SK-N-SH (cell line): ENCODE data around the gene NFIA. TPM values are rescaled to one million over a fixed set of nuclear protein-coding genes. Genes with fewer than 3 reads are reported as not detected.

Experiments used
- CTCF ChIA-PET: fragments of 300-600, 350-600 bp; formaldehyde crosslinking; extraction: SDS; loops from one replicate; lab custom pipeline; 2021; lab: Yijun Ruan, JAX
- POLR2A ChIA-PET: fragments of 350-600 bp; sonication (Branson Sonifier 250); formaldehyde crosslinking; extraction: SDS; loops from one replicate; lab custom pipeline; 2020; ENCODE audit warnings: antibody characterized with exemption, inconsistent platforms; lab: Yijun Ruan, JAX
- DNase-seq: peaks from one replicate; pipeline ENCODE4 v3.0.0; 2012
- H2AFZ ChIP-seq: fragments of 200-600 bp; sonication (generic); 2 replicates; pipeline ENCODE4 v1.8.1; 2016; ENCODE audit warnings: antibody characterized with exemption, mild to moderate bottlenecking, low read depth
- H3F3A ChIP-seq: fragments of 200-600 bp; sonication (generic); replicated peaks from 2 replicates; pipeline ENCODE3; 2016; ENCODE audit warnings: antibody characterized with exemption, mild to moderate bottlenecking; ENCODE audit not compliant: insufficient read depth
- H3K27ac ChIP-seq, 2 experiments: fragments of 200-500 bp in 1 of 2; fragments of 200-600 bp in 1 of 2; sonication (Bioruptor generic) in 1 of 2; sonication (generic), shearing (Covaris generic) in 1 of 2; 2 replicates each; pipeline versions ENCODE4 v1.5.1 to v1.6.1; 2014 to 2016; ENCODE audit warnings: low read depth in 2 of 2, inconsistent platforms in 1 of 2, low read length in 1 of 2, mild to moderate bottlenecking in 1 of 2, mixed read lengths in 1 of 2
- H3K27me3 ChIP-seq: fragments of 200-600 bp; sonication (generic), shearing (Covaris generic); 2 replicates; pipeline ENCODE4 v1.6.1; 2016; ENCODE audit warnings: mixed run types; ENCODE audit not compliant: insufficient read depth
- H3K36me3 ChIP-seq, 2 experiments: fragments of 200-500 bp in 1 of 2; fragments of 200-600 bp in 1 of 2; sonication (Bioruptor generic) in 1 of 2; sonication (generic) in 1 of 2; replicated peaks in 1 of 2; 2 replicates each; pipeline versions ENCODE3 to v1.5.1; 2014 to 2016; ENCODE audit warnings: low read length in 1 of 2, mild to moderate bottlenecking in 1 of 2; ENCODE audit not compliant: insufficient read depth in 2 of 2, control insufficient read depth in 1 of 2
- H3K4me1 ChIP-seq, 2 experiments: fragments of 200-500 bp in 1 of 2; fragments of 200-600 bp in 1 of 2; sonication (Bioruptor generic) in 1 of 2; sonication (generic), shearing (Covaris generic) in 1 of 2; 2 replicates each; pipeline versions ENCODE4 v1.5.1 to v1.6.1; 2014 to 2016; ENCODE audit warnings: low read depth in 1 of 2, low read length in 1 of 2, mixed run types in 1 of 2; ENCODE audit not compliant: insufficient read depth in 2 of 2, control insufficient read depth in 1 of 2
- H3K4me2 ChIP-seq: fragments of 200-600 bp; sonication (generic), shearing (Covaris generic); 2 replicates; pipeline ENCODE4 v1.6.1; 2017; ENCODE audit warnings: mixed run types
- H3K4me3 ChIP-seq, 2 experiments: fragments of 200-500 bp in 1 of 2; fragments of 200-600 bp in 1 of 2; sonication (Bioruptor generic) in 1 of 2; sonication (generic), shearing (Covaris generic) in 1 of 2; 2 replicates each; pipeline versions ENCODE4 v1.5.1 to v1.8.1; 2014 to 2016; ENCODE audit warnings: low read depth in 2 of 2, inconsistent platforms in 1 of 2, low read length in 1 of 2, mild to moderate bottlenecking in 1 of 2, mixed read lengths in 1 of 2, moderate library complexity in 1 of 2
- H3K79me2 ChIP-seq: fragments of 200-600 bp; sonication (generic); 2 replicates; pipeline ENCODE4 v1.8.1; 2017; ENCODE audit warnings: mild to moderate bottlenecking; ENCODE audit not compliant: insufficient read depth
- H3K9ac ChIP-seq: fragments of 200-600 bp; sonication (generic); 2 replicates; pipeline ENCODE4 v1.6.1; 2017; ENCODE audit warnings: mixed run types
- H3K9me2 ChIP-seq: fragments of 200-600 bp; sonication (generic); 2 replicates; pipeline ENCODE4 v1.6.1; 2017; ENCODE audit warnings: mixed run types
- H3K9me3 ChIP-seq: fragments of 200-600 bp; sonication (generic); 2 replicates; pipeline ENCODE4 v1.6.1; 2017; ENCODE audit warnings: mixed run types, mild to moderate bottlenecking, moderate library complexity
- H4K20me1 ChIP-seq: fragments of 200-600 bp; sonication (generic); 2 replicates; pipeline ENCODE4 v1.6.1; 2017; ENCODE audit warnings: mild to moderate bottlenecking, mixed run types; ENCODE audit not compliant: insufficient read depth
- CHD2 ChIP-seq: fragments of 150-350 bp; IDR thresholded peaks from 2 replicates; pipeline ENCODE4 v1.6.1; 2018; ENCODE audit warnings: low read length; ENCODE audit not compliant: partially characterized antibody
- FOSL2 ChIP-seq: IDR thresholded peaks from 2 replicates; pipeline ENCODE4 v1.4.0; 2012; ENCODE audit warnings: low read depth, mild to moderate bottlenecking, moderate library complexity, borderline replicate concordance
- GABPA ChIP-seq: IDR thresholded peaks from 2 replicates; pipeline ENCODE4 v1.4.0; 2012; ENCODE audit warnings: low read depth, mild to moderate bottlenecking
- GATA2 ChIP-seq: sonication (generic); formaldehyde crosslinking; IDR thresholded peaks from 2 replicates; pipeline ENCODE4 v1.5.0; 2020; ENCODE audit warnings: mild to moderate bottlenecking, missing genetic modification reagents
- IRF3 ChIP-seq: fragments of 150-350 bp; IDR thresholded peaks from 2 replicates; pipeline ENCODE4 v1.6.1; 2016; ENCODE audit warnings: mild to moderate bottlenecking, low read depth, low read length
- JUND ChIP-seq: IDR thresholded peaks from 2 replicates; pipeline ENCODE4 v1.4.0; 2012
- MEF2A ChIP-seq: IDR thresholded peaks from 2 replicates; pipeline ENCODE4 v1.4.0; 2012; ENCODE audit warnings: low read depth, borderline replicate concordance
- MXI1 ChIP-seq: IDR thresholded peaks from 2 replicates; pipeline ENCODE4 v1.6.1; 2012; ENCODE audit warnings: mild to moderate bottlenecking, low read depth, low read length, improper control_type of control experiment
- NFIC ChIP-seq: IDR thresholded peaks from 2 replicates; pipeline ENCODE4 v1.4.0; 2012; ENCODE audit warnings: borderline replicate concordance
- NRF1 ChIP-seq: IDR thresholded peaks from 2 replicates; pipeline ENCODE4 v1.6.1; 2012; ENCODE audit warnings: low read depth, mild to moderate bottlenecking, low read length
- POLR2AphosphoS5 ChIP-seq: IDR thresholded peaks from 2 replicates; pipeline ENCODE4 v1.6.1; 2012; ENCODE audit warnings: low read depth, low read length
- RCOR1 ChIP-seq: fragments of 150-350 bp; IDR thresholded peaks from 2 replicates; pipeline ENCODE4 v1.6.1; 2017; ENCODE audit warnings: antibody characterized with exemption, low read length
- RFX5 ChIP-seq: IDR thresholded peaks from 2 replicates; pipeline ENCODE4 v1.6.1; 2012; ENCODE audit warnings: mild to moderate bottlenecking, improper control_type of control experiment, low read length
- SMC3 ChIP-seq: IDR thresholded peaks from 2 replicates; pipeline ENCODE4 v1.6.1; 2012; ENCODE audit warnings: low read depth, low read length, improper control_type of control experiment
- TCF12 ChIP-seq: IDR thresholded peaks from 2 replicates; pipeline ENCODE4 v1.4.0; 2012
- TEAD4 ChIP-seq: IDR thresholded peaks from 2 replicates; pipeline ENCODE4 v1.4.0; 2012; ENCODE audit warnings: mild to moderate bottlenecking, borderline replicate concordance; ENCODE audit not compliant: insufficient read depth
- USF1 ChIP-seq: IDR thresholded peaks from 2 replicates; pipeline ENCODE4 v1.4.0; 2012; ENCODE audit warnings: low read depth, borderline replicate concordance
- ZBTB33 ChIP-seq: IDR thresholded peaks from 2 replicates; pipeline ENCODE4 v1.4.0; 2012; ENCODE audit warnings: low read depth, borderline replicate concordance
- WGBS: methylation state at CpG from one replicate; pipeline ENCODE4 v1.1.6; 2017; ENCODE audit warnings: low lambda C conversion rate; 5-methylcytosine and 5-hydroxymethylcytosine counted together
- polyA plus RNA-seq, 3 experiments: library from polyadenylated mRNA; depleted of rRNA; stranded (reverse); fragments of >200 nt; gene quantifications; 2 replicates each; pipeline ENCODE4 v1.2.3, GENCODE V29; 2012

The NFIA gene
- polyA plus RNA-seq, 1 of the 3 experiments (the other 2 are of a cell fraction): 3.3 TPM

- DNase-seq: no peak
- Histone ChIP-seq H4K20me1 (no peaks in the 10 kb centered on the region), H3K36me3 (peaks cover 0 to 2% of the 10 kb centered on the region in 2 experiments), H3K79me2 (no peaks in the 10 kb centered on the region), H2AFZ (no peak overlapping the region), H3K9me3 (no peaks in the 10 kb centered on the region), H3K9me2 (no peaks in the 10 kb centered on the region), H3K27ac (no peak overlapping the region), H3K4me1 (peaks cover 0 to 22% of the 10 kb centered on the region in 2 experiments; a peak in 2 of 4 replicates), H3F3A (no peaks in the 10 kb centered on the region), H3K9ac (no peak overlapping the region), H3K27me3 (no peaks in the 10 kb centered on the region), H3K4me3 (no peak overlapping the region), H3K4me2 (no peak overlapping the region)
- TF ChIP-seq IRF3: no peak
- TF ChIP-seq GATA2 (CRISPR knock-in tag): no peak
- TF ChIP-seq FOSL2: no peak
- ChIA-PET CTCF (no interaction called here), POLR2A (no interaction called here)
These were observed 341.3 kb downstream of the NFIA start for GRCh38 chr1:61423643-61424042.

- Histone ChIP-seq H3K27me3 (no peaks in the 10 kb centered on the region), H3K27ac (no peak overlapping the region), H3K4me3 (no peak overlapping the region), H3F3A (no peaks in the 10 kb centered on the region), H3K9me3 (no peaks in the 10 kb centered on the region), H2AFZ (no peak overlapping the region), H3K9me2 (no peaks in the 10 kb centered on the region), H4K20me1 (no peaks in the 10 kb centered on the region), H3K9ac (no peak overlapping the region)
- WGBS: 96% methylated on average over 3 of the region's 3 CpGs
- POLR2A ChIA-PET: no interaction called here
- no peak for DNase-seq
- TF ChIP-seq RFX5 (no peak), TCF12 (no peak), MXI1 (no peak), ZBTB33 (no peak), SMC3 (no peak), GABPA (no peak), RCOR1 (no peak), USF1 (no peak), MEF2A (no peak), TEAD4 (no peak), IRF3 (no peak), NFIC (no peak), NRF1 (no peak), JUND (no peak), CHD2 (no peak), POLR2AphosphoS5 (no peak)
- TF ChIP-seq, all 33 proteins: peak for 0
- Histone ChIP-seq H3K36me3 (peaks cover 0 to 2% of the 10 kb centered on the region in 2 experiments), H3K4me1 (peaks cover 0 to 17% of the 10 kb centered on the region in 2 experiments; a peak in 2 of 4 replicates), H3K4me2 (no peak overlapping the region), H3K79me2 (no peaks in the 10 kb centered on the region)
- CTCF ChIA-PET: no interaction called here
These were observed 342.0 kb downstream of the NFIA start for GRCh38 chr1:61424382-61424781.
